ENCODE results near the gene METTL23.
"Not testable (repeated sequence)": the region's sequence is repeated elsewhere in the genome, so short reads cannot be mapped to it uniquely, and the experiment has no call there.

Gene METTL23

DNA sequence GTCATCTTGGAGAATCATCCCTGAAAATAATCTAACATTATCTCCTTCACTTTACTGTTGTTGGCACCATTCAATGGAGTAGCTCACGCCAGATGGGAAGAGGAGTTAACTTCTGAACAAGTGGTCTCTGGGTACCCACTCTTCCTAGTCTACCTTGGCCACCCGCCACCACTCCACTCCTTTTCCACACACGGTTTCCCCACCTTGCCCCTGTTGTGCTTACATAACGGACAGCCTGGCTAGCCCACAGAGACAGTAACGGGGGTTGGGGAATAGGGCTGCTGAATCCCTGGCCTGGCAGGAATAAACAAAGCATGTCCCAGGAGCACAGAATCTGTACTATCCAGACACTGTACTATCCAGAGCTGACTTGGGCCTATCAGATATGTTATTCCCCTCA, 12.3 kb upstream of the METTL23 start:
- no peak for DNase-seq

DNA sequence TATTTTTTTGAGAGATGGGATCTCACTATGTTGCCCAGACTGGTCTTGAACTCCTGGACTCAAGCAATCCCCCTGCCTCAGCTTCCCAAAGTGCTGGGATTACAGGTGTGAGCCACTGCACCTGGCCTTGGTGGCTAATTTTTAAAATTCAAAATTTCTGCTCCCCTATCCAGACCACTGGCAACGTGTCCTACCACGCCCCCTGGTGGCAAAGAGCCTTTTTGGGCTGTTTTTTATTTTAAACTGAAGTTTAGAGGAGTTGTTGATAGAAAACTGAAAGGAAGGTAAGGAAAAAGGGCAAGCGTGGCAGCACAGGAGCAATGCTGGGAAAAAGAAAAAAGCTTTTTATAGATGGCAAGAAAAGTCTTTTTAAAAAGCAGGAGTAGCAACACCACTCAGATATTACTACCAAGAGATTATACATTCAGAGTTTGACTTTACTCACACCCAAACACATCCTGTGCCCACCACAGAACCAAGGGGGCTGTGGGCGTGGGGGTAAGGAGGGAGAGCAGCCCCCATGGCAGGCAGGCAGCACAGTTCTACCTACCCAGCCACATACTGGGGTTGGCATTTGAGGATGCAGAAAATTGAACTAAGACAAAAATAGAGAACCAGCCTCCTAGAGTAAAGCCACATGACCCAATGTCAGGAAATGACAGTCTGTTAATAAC, 11.7 kb upstream of the METTL23 start:
- DNase-seq, result peak; percentile 60

DNA sequence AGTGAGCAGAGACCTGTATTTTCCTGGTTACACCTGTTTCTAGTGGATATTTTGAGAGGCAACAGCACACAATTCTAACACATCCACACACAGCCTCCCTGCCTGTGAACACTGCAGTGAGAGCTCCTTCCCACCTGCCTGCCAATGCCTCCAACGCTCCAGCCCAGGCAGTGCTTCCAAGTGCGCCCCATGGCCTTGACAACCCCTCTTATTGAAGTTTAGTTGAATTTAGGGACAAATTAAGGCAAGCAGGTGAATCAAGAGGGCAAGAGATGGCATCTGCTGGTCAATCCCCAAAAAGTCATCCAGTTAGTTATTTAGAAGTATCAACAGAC, 11.2 kb upstream of the METTL23 start:
- DNase-seq, result no peak

GRCh38 chr17:76716146-76716838, 10.3 kb upstream of the METTL23 start:
- peak; percentile 74 for DNase-seq

- DNase-seq, result no peak
These were observed 9.8 kb upstream of the METTL23 start for GRCh38 chr17:76716839-76717215.

GRCh38 chr17:76718516-76718915, 8.1 kb upstream of the METTL23 start:
- no peak for DNase-seq

- no peak for DNase-seq
These were observed 6.4 kb upstream of the METTL23 start for GRCh38 chr17:76720211-76720610.

GRCh38 chr17:76720941-76721340, 5.7 kb upstream of the METTL23 start:
- DNase-seq, result no peak

- DNase-seq, result no peak
These were observed 5.2 kb upstream of the METTL23 start for GRCh38 chr17:76721463-76721862.

- DNase-seq, result no peak
These were observed 4.4 kb upstream of the METTL23 start for GRCh38 chr17:76722279-76722678.

DNA sequence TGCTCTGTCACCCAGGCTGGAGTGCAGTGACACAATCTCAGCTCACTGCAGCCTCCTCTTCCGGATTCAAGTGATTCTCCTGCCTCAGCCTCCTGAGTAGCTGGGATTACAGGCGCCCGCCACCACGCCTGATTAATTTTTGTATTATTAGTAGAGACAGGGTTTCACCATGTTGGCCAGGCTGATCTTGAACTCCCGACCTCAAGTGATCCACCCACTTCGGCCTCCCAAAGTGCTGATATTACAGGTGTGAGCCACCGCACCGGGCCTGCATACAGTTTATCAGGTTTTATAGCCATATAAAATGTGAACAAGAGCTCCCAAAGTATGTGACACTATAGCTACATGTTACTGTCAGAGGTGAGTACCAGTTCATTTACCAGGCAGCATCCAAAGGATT, 3.7 kb upstream of the METTL23 start:
- not testable (repeated sequence) for DNase-seq

DNA sequence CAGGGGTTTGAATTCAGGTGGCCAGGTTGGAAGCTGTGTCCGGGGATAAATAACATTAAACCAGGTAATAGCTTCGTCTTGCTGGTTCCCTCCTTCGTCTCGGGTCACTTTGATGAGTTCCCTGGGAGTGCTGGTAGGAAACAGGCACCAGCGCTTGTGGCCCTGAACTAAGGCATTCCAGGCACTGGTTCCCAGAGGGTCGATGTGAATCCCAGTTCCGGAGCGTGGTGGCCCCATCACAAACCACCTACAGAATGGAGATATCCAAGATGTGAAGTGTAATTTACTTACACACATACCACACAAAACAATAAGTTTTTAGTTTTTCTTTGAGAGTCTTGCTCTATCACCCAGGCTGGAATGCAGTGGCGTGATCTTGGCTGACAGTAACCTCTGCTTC, 2.8 kb upstream of the METTL23 start:
- no peak for DNase-seq

DNA sequence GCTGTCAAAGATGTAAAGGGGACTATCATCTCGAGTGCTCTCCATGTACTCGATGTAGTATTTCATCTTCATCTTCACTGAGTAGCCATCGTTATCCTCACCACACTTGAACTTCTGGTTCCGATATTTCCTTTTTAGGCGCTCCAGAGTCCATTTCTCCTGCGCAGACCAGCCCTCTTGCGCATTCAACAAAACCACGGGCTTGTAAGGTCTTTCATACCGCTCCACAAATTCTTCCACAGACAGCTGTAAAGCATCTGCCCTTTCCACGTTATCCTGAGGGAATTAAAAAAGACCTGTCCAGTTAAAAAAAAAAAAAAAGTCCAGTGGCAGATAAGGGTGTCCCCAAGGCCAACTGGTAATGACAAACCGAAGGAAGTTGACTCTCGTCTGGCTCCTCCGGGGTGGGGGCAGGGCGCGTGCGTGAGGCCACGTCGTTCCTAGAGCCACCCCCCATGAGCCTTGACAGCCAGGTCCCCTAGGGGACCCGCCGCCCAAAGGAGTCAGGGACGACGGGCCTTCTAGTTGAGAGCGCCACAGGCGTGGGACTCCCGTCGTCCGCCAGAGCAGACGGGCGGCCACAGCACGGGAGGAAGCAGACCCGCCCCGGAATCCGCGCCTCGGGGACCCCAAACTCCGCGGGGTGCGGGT, 934 bp upstream of the METTL23 start:
- DNase-seq, result peak; percentile 68

- no peak for DNase-seq
These were observed 336 bp upstream of the METTL23 start, which contains the start of gene JMJD6 for GRCh38 chr17:76726231-76726775. Gene JMJD6, minus strand, starts transcription at chr17:76726606. Its CDS starts 131 bp downstream, at chr17:76726475.

GRCh38 chr17:76727745-76728456, 1.3 kb downstream of the METTL23 start:
- peak; percentile 35 for DNase-seq

GRCh38 chr17:76731800-76732733, 5.4 kb downstream of the METTL23 start:
- DNase-seq, result not testable (repeated sequence)

DNA sequence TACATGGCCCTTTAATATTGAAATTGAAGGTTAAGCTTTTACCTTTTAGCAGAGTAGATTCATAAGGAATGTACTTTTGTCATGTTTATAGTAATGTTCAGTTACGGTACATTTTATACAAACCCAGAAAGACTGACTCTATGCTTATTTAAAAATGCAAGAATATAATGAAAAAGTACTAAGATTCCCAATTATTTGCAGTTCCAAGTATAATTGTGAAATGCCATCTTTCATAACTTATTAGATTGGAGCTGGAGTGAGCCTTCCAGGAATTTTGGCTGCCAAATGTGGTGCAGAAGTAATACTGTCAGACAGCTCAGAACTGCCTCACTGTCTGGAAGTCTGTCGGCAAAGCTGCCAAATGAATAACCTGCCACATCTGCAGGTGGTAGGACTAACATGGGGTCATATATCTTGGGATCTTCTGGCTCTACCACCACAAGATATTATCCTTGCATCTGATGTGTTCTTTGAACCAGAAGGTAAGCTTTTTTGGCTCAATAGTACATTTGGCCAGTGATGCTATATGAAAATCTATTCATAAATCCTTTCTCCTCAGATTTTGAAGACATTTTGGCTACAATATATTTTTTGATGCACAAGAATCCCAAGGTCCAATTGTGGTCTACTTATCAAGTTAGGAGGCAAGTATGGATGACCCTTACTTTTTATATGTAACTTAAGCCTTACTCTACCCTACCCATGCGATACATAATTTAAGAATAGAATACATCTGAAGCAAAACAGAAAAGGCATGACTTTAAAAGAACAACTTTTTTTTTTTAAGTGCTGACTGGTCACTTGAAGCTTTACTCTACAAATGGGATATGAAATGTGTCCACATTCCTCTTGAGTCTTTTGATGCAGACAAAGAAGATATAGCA, 6.3 kb downstream of the METTL23 start:
- no peak for DNase-seq

- no peak for DNase-seq
These were observed 6.9 kb downstream of the METTL23 start for GRCh38 chr17:76733618-76733957.

DNA sequence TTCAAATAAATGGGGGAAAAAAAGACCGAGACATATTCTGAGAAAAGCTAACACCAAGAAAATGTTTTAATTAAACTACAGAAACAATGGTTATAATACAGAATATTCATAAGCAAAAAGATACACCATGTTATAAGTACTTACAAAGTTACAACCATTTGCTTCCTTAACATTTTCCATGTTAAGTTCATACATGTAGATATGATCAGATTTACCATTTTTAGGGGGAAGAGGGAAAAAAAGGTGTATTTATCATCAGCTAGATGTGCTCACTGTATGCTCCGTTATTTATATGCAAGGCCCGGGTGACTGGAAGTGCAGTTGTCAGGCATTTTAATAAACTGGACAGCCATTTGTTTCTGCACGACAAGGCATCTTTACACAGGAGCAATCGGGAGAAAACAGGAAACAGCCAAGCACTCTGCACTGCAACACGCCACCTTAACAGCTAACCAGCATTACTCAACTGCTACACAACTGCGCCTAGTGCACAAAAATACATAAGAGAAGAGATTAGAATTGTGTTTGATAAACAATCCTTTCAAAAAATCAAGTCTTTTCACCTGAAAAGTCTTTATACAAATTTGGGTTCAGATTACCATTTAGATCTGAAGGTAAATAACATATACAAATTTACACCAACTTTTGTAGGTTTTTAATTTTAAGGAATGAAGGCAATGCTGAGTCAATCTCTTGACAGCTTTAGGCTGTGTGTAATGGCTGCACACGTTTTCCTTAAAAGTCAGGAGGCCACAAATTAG, 7.6 kb downstream of the METTL23 start:
- no peak for DNase-seq

- no peak for DNase-seq
These were observed 8.4 kb downstream of the METTL23 start for GRCh38 chr17:76735006-76735405.

Measured in central memory CD4-positive, alpha-beta T cell (primary cell).